OCI-LY1 (cell line): ENCODE data around the gene VWA8.

Experiments
- CTCF ChIP-seq: fragments of 200-600 bp; sonication (generic), shearing (Covaris generic); IDR thresholded peaks from 2 replicates; pipeline ENCODE4 v1.5.1; 2017; ENCODE audit warnings: mild to moderate bottlenecking, antibody characterized with exemption, low read length, moderate library complexity, mixed read lengths
- EZH2 ChIP-seq: fragments of 200-600 bp; sonication (generic), shearing (Covaris generic); IDR thresholded peaks from 2 replicates; pipeline ENCODE4 v1.8.0; 2017; ENCODE audit warnings: borderline replicate concordance, mixed run types, mild to moderate bottlenecking, antibody characterized with exemption, low read length, moderate library complexity, mixed read lengths

GRCh38 chr13:41919031-41919740 is 41.7 kb downstream of the VWA8 start:
- no peak for TF ChIP-seq CTCF
- no peak for TF ChIP-seq EZH2
